Chondrocyte (in vitro differentiated cells): ENCODE data around the gene RIPOR2. TPM values are rescaled to one million over a fixed set of nuclear protein-coding genes. Genes with fewer than 3 reads are reported as not detected.
A peak's percentile ranks its signal among the peaks of the same experiment; 100 is the strongest.

Experiments used
- DNase-seq: peaks from one replicate; pipeline ENCODE4 v3.0.0; 2021; ENCODE audit warnings: mixed read lengths, low spot score
- H3K27ac Mint-ChIP-seq: one replicate; pipeline ENCODE4 v1.8.0; 2021; ENCODE audit warnings: mild to moderate bottlenecking, moderate library complexity, mixed read lengths; ENCODE audit not compliant: unreplicated experiment
- H3K27me3 Mint-ChIP-seq: 2 replicates; pipeline ENCODE4 v1.8.0; 2021; ENCODE audit warnings: low read depth, mixed read lengths
- H3K36me3 Mint-ChIP-seq: 2 replicates; pipeline ENCODE4 v1.8.0; 2021; ENCODE audit warnings: low read depth, mixed read lengths
- H3K4me1 Mint-ChIP-seq: 2 replicates; pipeline ENCODE4 v1.8.0; 2021; ENCODE audit warnings: low read depth, mild to moderate bottlenecking, mixed read lengths
- H3K4me3 Mint-ChIP-seq: one replicate; pipeline ENCODE4 v1.8.0; 2021; ENCODE audit warnings: mild to moderate bottlenecking, moderate library complexity, mixed read lengths; ENCODE audit not compliant: unreplicated experiment
- H3K9me3 Mint-ChIP-seq: 2 replicates; pipeline ENCODE4 v1.8.0; 2021; ENCODE audit warnings: low read depth, mixed read lengths
- CTCF ChIP-seq: fragments of 200-600 bp; sonication (generic); IDR thresholded peaks from 2 replicates; pipeline ENCODE4 v1.5.0; 2021; ENCODE audit warnings: antibody characterized with exemption, mild to moderate bottlenecking, moderate library complexity
- total RNA-seq: library from RNA; stranded (reverse); gene quantifications from 3 replicates; pipeline ENCODE4 v1.2.1, GENCODE V29; 2021

RIPOR2 gene
- total RNA-seq, 1 donor from 2014 or later: 0.62 TPM

DNA sequence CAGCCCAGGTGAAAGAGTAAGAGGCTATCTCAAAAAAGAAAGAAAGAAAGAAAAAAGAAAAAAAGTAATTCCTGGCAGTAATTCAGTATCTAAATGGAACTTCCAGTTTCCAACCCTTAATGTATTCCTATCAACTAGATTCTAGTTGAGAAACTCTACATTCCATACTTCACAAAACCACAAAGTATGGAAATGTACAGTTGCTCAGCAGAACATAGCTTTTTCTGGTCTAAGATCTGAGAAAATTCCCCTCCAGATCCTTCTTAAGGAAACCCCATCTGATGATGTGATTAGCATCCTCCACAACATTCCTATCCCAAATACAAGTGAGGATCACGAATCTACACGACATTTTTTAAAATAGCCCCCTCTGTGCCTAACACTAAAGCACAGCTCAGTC is 140.7 kb downstream of the RIPOR2 start:
- no peaks in the 10 kb centered on the region for H3K9me3 Mint-ChIP-seq
- H3K27ac Mint-ChIP-seq: no peak overlapping the region
- DNase-seq: no peak
- peaks cover 44% of the 10 kb centered on the region for H3K4me1 Mint-ChIP-seq
- no peaks in the 10 kb centered on the region for H3K27me3 Mint-ChIP-seq
- H3K36me3 Mint-ChIP-seq: no peaks in the 10 kb centered on the region
- H3K4me3 Mint-ChIP-seq: no peak overlapping the region
- TF ChIP-seq CTCF: no peak

DNA sequence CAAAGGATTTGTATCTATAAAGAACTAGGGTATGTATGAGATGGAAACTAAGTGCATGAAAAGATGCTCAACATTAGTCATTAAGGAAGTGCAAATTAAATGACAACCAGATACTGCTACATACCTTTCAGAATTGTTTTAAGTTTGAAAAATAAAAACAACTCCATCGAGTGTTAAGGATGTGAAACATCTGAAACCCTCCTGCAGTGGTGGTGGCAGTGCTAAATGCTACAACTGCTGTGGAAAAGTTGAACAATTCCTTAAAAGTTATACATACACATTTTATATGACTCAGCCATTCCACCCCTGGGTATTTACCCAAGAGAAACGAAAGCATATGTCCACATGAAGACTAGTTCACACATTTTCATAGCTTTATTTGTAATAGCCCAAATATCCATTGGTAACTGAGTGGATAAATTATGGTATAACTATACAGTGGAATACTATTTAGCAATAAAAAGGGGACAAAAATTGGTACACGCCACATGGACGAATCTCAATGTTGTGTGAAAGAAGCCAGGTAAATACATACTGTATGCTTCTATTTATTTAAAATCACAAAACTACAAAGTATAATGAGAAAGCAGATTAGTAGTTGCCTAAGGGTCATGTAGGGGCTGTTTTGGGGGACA is 147.6 kb downstream of the RIPOR2 start:
- H3K27ac Mint-ChIP-seq: no peak overlapping the region

GRCh38 chr6:24780206-24780605 is 155.6 kb downstream of the RIPOR2 start:
- no peak overlapping the region for H3K4me3 Mint-ChIP-seq
- no peak for DNase-seq
- peaks cover 31% of the 10 kb centered on the region for H3K4me1 Mint-ChIP-seq
- H3K27ac Mint-ChIP-seq: peak overlapping the region; percentile 38
- H3K27me3 Mint-ChIP-seq: no peaks in the 10 kb centered on the region
- TF ChIP-seq CTCF: no peak
- H3K9me3 Mint-ChIP-seq: no peaks in the 10 kb centered on the region
- peaks cover 2% of the 10 kb centered on the region for H3K36me3 Mint-ChIP-seq

More for the DNA sequence above, 147.6 kb downstream of the RIPOR2 start:
- Mint-ChIP-seq H3K36me3 (peaks cover 2% of the 10 kb centered on the region), H3K9me3 (no peaks in the 10 kb centered on the region), H3K4me3 (no peak overlapping the region), H3K4me1 (peaks cover 10% of the 10 kb centered on the region), H3K27me3 (no peaks in the 10 kb centered on the region)
- TF ChIP-seq CTCF: no peak
- DNase-seq: no peak

- peak; percentile 24 for TF ChIP-seq CTCF
- Mint-ChIP-seq H3K27me3 (no peaks in the 10 kb centered on the region), H3K4me3 (no peak overlapping the region), H3K4me1 (peaks cover 31% of the 10 kb centered on the region), H3K27ac (no peak overlapping the region), H3K9me3 (no peaks in the 10 kb centered on the region), H3K36me3 (peaks cover 2% of the 10 kb centered on the region)
- DNase-seq: no peak
These were observed 156.2 kb downstream of the RIPOR2 start for GRCh38 chr6:24779416-24780016.

GRCh38 chr6:24778878-24779277 is 156.9 kb downstream of the RIPOR2 start:
- H3K9me3 Mint-ChIP-seq: no peaks in the 10 kb centered on the region
- peaks cover 31% of the 10 kb centered on the region for H3K4me1 Mint-ChIP-seq
- H3K4me3 Mint-ChIP-seq: no peak overlapping the region
- H3K36me3 Mint-ChIP-seq: peaks cover 2% of the 10 kb centered on the region
- H3K27me3 Mint-ChIP-seq: no peaks in the 10 kb centered on the region
- no peak for TF ChIP-seq CTCF
- H3K27ac Mint-ChIP-seq: no peak overlapping the region
- no peak for DNase-seq
